ENCODE data around the gene SRPK3.

Gene SRPK3

DNA sequence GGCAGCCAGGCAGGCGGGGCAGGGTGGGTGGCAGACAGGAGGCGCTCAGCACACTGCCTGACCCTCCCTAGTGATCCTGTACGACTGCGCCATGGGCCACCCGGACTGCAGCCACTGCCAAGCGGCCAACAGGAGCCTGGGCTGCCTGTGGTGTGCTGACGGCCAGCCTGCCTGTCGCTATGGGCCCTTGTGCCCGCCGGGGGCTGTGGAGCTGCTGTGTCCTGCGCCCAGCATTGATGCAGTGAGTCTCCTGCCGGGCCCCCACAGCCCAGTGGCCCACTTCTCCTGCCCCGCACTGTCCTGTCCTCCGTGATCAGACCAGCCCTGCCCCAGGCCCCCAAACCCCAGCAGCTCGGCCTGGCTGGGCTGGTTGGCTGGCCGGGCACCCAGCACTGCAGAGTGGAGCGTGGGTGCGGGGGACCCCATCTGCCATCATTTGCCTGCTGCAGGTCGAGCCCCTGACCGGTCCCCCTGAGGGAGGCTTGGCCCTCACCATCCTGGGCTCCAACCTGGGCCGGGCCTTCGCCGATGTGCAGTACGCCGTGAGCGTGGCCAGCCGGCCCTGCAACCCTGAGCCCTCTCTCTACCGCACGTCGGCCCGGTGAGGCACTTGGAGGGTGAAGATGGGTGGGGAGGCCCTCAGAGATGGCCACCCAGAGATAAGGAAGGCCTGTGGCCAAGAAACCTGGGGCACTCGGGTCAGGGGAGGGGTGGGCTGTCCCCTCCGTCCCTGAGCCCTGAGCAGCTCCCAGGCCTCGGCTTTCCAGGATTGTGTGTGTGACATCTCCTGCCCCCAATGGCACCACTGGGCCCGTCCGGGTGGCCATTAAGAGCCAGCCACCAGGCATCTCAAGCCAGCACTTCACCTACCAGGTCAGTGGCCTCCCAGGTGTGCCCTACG lies 9.2 kb upstream of the SRPK3 start:
- no peak for DNase-seq

DNA sequence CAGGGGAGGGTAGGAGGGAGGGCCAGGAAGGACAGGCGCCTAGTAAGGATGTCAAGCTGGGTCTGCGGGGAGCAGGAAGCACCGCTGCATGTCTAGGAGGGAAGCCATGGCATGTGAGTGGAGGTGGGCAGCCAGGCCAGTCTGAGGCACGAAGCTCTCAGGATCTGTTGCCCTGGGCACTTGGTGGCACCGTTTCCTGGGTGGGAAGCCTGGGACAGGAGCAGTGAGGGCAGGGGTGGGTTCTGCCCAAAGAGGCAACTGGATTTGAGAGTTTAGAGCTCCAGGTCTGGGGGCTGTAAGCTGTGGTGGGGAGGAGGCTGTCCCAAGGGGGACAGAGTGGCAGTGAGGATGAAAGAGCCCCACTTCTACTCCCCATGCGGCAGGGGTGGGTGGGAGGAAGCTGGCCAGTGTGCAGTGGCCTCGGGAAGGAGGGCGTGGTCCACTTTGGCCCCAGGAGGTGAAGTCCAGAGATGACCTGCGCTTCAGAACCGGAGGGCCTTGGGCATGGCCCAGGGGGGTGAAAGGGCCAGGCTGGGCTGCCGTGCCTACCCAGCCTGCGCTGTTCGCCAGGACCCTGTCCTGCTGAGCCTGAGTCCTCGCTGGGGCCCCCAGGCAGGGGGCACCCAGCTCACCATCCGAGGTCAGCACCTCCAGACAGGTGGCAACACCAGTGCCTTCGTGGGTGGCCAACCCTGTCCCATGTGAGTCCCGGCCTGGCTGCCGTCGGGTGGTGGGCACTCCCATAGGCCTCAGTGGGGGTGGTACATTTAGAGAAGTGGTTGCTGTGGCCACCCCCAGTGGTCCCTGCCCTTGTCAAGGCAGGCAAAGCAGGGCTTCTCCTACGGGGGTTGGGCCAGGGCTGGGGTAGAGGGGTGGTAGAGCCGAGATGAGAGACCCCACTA lies 8.3 kb upstream of the SRPK3 start:
- DNase-seq: no peak

DNA sequence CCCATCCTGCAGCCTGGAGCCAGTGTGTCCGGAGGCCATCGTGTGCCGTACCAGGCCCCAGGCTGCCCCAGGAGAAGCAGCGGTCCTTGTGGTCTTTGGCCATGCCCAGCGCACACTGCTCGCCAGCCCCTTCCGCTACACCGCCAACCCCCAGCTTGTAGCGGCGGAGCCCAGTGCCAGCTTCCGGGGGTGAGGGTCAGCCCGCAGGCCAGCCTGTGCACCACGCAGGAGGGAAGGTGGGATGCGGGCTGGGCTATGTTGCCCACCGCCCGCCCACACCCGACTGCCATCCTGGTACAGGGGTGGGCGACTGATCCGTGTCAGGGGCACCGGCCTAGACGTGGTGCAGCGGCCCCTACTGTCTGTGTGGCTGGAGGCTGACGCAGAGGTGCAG lies 7.6 kb upstream of the SRPK3 start:
- no peak for DNase-seq

DNA sequence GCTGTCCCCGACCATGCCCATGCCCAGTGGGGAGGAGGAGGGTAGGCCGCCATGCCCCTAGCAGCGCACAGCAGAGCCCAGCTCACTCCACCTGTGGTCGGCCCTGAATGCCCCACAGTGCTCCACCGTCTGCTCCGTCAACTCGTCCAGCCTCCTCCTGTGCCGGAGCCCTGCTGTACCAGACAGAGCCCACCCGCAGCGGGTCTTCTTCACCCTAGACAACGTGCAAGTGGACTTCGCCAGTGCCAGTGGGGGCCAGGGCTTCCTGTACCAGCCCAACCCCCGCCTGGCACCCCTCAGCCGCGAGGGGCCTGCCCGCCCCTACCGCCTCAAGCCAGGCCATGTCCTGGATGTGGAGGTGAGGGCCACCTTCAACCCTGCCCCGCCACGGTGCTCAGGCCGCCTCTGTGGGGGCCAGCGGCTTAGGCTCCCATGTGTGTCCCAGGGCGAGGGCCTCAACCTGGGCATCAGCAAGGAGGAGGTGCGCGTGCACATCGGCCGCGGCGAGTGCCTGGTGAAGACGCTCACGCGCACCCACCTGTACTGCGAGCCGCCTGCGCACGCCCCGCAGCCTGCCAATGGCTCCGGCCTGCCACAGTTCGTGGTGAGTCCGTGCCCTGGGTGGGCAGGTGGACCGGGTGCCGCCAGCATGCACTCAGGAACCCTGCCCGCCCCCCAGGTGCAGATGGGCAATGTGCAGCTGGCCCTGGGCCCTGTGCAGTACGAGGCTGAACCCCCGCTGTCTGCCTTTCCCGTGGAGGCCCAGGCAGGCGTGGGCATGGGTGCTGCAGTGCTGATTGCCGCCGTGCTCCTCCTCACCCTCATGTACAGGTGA lies 6.9 kb upstream of the SRPK3 start:
- DNase-seq: no peak

DNA sequence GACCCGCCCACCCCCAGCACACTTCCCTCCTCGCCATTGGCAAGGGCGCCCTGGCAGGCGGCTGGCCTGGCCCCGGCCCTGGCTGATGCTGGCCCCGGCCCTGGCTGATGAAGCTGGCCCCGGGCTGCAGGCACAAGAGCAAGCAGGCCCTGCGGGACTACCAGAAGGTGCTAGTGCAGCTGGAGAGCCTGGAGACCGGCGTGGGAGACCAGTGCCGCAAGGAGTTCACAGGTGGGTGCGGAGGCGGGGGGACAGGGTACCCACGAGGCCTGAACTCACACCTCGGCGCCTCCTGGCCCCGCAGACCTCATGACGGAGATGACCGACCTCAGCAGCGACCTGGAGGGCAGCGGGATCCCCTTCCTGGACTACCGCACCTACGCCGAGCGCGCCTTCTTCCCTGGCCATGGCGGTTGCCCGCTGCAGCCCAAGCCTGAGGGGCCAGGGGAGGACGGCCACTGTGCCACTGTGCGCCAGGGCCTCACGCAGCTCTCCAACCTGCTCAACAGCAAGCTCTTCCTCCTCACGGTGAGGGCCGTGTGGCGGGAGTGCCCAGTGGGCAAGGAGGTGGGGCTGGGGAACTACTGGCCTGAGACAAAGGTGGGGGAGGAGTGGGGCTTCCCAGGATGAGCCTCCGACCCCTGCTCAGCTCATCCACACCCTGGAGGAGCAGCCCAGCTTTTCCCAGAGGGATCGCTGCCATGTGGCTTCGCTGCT lies 6.1 kb upstream of the SRPK3 start:
- no peak for DNase-seq

DNA sequence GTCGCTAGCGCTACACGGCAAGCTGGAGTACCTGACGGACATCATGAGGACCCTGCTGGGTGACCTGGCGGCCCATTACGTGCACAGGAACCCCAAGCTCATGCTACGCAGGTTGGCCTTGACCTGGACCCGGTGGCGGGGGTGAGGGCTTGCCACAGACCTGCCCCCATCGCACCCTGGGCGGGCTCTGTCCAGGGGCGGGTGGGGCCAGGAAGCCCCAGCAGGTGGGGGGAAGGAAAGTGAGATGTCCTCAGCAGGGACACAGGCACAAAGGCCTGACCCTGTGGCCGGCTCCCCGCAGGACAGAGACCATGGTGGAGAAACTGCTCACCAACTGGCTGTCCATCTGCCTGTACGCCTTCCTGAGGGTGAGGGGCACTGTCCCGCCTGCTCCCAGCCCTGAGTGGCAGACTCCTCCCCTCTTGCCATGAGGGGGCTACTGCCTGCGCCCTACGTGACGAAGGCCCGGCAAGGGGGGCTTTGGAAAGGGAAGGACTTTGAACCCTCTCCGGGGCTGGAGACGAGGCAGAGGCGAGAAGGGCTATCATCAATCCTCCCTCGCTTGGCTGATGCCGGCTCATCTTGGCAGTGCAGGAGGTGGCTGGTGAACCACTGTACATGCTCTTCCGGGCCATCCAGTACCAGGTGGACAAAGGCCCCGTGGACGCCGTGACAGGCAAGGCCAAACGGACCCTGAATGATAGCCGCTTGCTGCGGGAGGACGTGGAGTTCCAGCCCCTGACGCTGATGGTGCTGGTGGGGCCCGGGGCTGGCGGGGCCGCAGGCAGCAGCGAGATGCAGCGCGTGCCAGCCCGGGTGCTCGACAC lies 5.3 kb upstream of the SRPK3 start:
- DNase-seq: no peak

DNA sequence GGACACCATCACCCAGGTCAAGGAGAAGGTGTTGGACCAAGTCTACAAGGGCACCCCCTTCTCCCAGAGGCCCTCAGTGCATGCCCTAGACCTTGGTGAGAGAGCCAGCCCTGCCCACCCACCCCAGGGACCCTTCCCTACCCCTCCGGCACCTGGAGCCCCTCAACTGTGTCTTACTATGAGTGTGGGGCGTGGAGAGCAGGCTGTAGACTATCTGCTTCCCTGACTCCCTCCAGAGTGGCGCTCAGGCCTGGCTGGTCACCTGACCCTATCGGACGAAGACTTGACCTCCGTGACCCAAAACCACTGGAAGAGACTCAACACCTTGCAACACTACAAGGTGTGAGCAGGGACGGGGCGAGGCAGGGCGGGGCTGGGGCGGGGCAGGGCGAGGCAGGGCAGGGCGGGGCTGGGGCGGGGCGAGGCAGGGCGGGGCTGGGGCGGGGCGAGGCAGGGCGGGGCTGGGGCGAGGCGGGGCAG lies 4.7 kb upstream of the SRPK3 start:
- no peak for DNase-seq

DNA sequence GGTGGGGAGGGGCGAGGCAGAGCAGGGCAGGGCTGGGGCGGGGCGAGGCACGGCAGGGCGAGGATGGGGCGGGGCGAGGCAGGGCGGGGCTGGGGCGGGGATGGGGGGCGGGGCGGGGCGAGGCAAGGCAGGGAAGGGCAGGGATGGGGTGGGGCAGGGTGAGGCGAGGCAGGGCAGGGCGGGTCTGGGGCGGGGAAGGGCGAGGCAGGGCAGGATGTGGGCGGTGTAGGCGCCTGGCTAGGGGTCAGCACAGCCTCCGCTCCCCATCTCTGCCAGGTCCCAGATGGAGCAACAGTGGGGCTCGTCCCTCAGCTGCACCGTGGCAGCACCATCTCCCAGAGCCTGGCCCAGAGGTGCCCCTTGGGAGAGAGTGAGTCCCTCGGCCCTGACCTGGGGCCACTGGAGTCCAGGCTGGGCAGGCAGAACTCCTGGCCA lies 4.2 kb upstream of the SRPK3 start:
- peak; percentile 22 for DNase-seq

DNA sequence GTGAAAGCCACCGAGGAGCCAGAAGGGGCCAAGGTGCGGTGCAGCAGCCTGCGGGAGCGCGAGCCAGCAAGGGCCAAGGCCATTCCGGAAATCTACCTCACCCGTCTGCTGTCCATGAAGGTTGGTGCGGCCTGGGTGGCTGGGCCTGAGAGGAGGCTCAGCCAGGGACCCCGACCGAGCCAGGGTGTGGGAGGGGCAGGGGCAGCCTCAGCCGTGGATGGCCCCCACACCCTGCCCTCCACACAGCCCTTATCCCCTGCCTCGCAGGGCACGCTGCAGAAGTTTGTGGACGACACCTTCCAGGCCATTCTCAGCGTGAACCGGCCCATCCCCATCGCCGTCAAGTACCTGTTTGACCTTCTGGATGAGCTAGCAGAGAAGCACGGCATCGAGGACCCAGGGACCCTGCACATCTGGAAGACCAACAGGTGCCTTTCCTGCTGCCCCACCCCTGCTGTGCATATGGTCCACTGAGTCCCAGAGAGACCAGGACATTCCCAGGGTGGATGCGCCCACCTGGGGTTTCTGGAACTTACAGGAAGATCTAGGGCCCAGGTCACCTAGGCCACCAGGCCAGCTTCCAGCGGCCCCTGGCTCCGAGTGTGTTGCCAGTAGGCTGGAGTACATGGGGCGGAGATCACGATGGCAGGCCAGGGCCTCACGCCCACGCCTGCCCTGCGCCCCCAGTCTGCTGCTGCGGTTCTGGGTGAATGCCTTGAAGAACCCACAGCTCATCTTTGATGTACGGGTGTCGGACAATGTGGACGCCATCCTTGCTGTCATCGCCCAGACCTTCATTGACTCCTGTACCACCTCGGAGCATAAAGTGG lies 3.4 kb upstream of the SRPK3 start:
- DNase-seq: no peak

DNA sequence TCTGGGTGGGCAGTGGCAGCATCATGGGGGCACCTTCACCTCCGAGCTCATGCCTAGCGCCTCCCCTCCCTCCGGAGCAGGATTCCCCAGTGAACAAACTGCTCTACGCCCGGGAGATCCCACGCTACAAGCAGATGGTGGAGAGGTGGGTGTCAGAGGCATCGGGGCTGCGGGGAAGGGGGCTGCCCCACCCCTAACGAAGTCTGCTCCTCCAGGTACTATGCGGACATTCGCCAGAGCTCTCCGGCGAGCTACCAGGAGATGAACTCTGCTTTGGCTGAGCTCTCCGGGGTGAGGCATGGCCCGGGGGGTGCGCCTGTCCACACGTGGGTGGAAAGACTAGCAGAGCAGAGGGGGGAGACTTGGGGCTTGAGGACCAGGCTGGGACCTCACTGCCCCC lies 2.7 kb upstream of the SRPK3 start:
- no peak for DNase-seq

DNA sequence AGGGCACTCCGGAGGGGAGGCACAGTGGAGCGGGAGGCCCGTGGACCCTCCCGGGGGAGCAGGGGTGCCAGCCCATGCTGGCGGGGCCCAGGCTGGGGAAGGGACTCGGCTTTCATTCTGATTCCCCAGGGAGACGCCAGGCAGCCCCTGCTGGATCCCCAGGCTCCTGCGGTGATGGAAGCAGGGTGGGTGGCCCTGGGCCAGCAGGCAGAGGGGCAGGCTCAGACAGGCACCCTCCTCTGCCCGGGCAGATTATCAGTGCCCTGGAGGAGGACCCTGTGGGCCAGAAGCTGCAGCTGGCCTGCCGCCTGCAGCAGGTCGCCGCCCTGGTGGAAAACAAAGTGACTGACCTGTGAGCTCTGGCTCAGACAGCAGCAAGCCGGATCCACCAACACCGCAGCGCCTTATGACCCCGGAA lies 2.1 kb upstream of the SRPK3 start:
- no peak for DNase-seq

DNA sequence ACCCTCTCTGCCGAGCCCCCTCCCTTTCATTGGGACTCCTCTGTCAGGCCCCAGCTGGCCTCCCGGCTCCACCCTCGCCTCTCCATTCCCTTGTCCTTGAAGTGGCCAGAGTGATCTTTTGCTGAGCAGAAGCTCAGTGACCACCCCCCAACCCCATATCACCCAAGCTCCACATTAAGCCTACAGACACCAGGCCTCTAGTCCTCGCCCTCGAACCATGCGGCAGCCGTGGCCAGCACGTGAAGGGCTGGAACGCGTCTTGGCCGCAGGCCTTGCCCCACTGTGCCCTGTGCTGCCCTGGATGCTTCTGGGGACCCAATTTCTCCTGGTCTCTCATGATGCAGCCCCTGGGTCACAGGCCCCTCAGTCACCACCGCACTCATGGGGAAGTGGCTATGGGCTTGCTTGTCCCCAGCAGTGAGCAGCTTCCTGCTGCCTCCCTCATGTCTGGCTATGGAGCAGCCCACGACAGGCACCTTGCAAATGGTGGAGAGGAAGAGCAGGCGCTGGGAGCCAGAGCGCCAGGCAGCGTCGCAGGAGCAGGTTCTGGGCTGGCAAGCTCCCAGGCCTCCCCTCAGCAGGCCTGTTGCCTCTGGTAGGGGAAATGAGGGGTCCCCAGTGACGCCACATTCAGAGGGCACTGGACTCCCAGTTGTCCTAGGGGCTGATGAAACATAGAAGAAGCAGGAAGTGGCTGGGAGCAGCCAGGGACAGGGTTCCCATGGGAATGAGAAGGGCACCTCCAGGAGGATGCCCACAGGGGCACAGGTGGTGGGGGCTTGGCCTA lies 757 bp upstream of the SRPK3 start:
- DNase-seq: no peak

DNA sequence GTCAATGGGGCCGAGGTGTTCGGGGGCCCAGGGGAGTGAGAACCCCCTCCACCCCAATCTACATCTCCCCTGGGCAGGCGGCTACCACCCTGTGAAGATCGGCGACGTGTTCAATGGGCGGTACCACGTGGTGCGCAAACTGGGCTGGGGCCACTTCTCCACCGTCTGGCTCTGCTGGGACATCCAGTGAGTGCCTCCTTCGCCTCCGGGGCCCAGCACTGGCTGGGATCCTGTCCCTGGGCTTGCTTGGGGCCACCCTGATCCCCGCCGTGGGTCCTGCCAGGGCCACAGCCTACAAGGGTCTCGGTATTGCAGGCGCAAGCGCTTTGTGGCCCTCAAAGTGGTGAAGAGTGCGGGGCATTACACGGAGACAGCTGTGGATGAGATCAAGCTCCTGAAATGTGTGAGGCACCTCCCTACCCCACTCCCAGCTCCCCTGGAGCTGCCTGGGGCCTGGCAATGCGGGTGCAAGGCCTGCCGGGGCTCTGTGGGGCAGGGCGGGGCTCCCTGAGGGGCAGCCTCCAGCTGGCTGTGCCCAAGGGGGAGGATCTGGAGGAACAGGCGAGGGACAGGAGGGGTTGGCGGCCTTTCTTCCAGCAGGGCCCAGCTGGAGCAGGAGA lies 697 bp downstream of the SRPK3 start:
- DNase-seq: no peak

DNA sequence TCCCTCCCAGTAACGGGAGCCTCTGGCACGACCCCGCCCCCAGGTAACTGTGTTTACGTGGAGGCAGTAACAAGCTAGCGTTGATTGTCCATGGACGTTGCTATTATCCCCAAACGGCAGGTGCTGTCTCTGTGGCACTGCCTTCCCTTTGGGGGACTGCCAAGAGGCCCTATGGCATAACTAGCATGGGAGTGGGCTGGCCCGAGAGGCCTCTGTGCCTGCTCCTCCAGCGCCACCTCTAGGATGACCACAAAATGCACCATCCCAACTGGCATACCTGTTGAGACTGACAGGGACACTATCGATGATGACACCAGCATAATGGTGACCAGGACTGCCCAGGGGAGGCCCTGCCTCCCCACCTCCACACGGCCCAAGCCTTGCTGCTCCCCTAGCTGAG lies 1.5 kb downstream of the SRPK3 start:
- DNase-seq: peak; percentile 64

DNA sequence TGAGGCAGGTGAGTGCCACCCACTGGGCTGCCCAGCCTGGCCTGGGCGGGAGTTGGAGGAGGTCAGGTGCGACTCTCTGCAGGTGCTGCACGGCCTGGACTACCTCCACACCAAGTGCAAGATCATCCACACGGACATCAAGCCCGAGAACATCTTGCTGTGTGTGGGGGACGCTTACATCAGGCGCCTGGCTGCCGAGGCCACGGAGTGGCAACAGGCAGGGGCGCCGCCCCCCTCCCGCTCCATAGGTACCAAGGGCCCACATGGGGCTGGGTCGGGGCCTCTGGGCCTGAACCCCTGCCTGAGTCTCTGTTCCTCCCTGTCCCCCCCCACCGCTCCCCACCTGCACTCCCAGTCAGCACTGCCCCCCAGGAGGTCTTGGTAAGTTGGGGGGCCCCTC lies 2.0 kb downstream of the SRPK3 start:
- no peak for DNase-seq

DNA sequence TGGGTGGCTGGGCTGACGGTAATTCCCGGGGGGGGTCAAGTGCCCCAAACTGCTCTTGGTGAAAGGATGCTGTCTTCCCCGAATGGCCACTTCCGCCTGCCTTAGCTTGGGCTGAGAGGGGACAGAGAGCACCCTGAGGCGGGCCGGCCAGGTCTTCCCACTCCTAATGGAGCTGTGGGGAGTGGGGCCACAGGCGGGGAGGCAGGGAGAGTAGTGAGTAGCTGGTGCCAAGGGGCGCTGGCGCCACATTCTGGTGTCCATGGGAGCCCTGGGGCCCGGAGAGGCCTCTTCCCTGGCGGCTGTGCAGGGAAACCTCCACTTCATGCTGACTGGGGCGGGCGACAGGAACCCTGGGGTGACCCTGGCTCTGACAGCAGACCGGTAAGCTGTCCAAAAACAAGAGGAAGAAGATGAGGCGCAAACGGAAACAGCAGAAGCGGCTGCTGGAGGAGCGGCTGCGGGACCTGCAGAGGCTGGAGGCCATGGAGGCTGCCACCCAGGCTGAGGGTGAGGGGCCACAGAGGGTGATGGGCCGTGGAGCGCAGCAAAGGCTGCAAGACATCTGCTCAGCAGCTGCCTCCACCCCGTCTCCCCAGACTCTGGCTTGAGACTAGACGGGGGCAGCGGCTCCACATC lies 2.7 kb downstream of the SRPK3 start:
- DNase-seq: no peak

DNA sequence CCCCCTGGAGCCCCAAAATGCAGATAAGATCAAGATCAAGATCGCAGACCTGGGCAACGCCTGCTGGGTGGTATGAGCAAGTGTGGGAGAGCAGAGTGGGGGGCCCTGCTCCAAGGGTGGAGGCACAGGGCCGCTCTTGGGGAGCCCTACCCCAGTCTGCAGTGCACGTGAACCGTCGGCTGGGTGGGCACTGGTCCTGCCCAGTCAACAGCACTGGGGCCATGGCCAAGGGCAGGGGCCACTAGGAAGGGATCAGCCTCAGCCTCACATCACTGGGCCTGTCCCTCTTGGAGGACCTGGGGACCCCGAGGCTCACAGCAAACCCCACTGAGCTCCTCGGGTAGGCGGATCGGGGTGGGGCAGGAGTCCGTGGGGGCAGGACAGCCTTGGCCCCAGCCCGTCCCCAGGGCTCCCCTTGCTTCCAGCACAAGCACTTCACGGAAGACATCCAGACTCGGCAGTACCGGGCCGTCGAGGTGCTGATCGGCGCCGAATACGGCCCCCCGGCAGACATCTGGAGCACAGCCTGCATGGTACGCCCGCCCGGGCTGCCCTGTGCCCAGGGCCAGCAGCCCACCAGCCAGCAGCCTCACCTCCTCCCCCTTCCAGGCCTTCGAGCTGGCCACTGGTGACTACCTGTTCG lies 3.6 kb downstream of the SRPK3 start:
- no peak for DNase-seq

DNA sequence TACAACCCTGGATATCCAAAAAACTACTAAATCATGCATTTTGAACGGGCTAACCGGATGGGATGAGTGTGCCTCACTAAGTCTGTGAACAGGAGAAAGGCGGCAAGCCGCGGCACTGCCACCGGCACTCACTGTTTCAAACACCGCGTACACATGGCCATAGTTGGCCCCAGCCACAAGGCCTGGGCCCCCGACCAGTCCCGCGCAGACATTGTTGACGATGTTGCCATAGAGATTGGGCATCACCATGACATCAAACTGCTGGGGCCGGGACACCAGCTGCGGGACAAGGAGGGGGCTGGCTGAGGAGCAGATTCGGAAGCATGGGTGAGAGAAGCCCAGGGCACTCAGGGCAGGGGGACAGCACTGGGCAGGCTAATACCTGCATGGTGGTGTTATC lies 5.8 kb downstream of the SRPK3 start:
- no peak for DNase-seq

All from NCI-H146 (cell line).